HTR-8/SVneo (cell line): ENCODE measurements around the gene PDE4D.

Experiments
- DNase-seq: peaks from one replicate; pipeline ENCODE4 v3.0.0; 2011; ENCODE audit warnings: low spot score, mixed read lengths; ENCODE audit not compliant: insufficient read length
- FAIRE-seq: peaks from 2 replicates; lab custom pipeline; 2011; peaks lifted over from hg19 to GRCh38; lab: Jason Lieb, UNC

Gene PDE4D

GRCh38 chr5:59260200-59260599 is 633.3 kb downstream of the PDE4D start:
- FAIRE-seq (no peak), DNase-seq (no peak)

DNA sequence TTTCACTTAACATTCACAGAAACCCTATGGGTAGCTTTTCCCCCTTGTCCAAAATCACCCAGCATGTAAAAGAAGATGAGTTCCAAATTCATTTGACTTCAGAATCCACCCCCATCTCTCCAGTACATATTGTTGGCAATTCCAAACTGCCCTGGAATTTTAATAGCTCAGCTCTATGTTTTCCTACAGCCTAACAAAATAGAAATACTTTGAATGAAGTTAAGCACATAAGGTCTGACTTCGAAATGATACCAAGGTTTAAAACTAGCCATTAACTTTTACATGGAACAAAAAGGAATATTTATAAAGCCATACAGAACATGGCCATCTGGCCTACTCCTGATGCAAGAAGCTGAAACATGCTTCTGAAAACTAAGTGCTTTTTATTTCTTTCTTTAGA is 634.3 kb downstream of the PDE4D start:
- DNase-seq = no peak
- FAIRE-seq = no peak

- DNase-seq (no peak), FAIRE-seq (no peak)
These were observed 635.8 kb downstream of the PDE4D start for GRCh38 chr5:59257488-59258400.

- FAIRE-seq = no peak
- DNase-seq = no peak
These were observed 637.2 kb downstream of the PDE4D start for GRCh38 chr5:59256331-59256730.

DNA sequence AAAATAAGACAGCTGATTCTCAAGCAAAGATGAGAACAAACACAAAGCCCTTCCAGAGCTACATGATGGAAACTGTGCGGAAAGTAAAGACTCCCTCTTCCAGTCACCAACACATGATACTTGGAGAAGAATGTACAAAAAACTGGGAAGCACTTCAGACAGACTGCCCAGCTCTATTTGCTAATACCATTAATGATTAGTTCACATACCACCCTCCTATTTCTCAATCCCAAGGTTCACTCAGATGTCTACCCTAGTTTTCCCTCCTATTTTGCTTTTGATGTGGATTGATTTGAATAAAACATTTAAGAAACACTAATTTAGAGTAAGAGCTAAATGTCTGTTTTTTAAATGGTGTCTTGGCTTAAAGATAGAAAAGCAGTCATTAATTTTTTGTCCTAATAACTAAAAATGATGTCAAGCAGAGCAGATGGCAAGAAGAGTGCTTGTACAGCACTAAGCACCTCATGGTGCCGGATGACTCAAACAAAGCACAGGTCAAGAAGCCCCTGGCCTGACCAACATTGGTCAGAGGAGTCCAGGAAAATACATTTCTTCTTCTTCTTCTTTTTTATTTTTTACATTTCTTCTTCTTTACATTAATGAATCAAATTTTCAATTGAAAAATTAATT is 639.4 kb downstream of the PDE4D start:
- FAIRE-seq (no peak), DNase-seq (no peak)

DNA sequence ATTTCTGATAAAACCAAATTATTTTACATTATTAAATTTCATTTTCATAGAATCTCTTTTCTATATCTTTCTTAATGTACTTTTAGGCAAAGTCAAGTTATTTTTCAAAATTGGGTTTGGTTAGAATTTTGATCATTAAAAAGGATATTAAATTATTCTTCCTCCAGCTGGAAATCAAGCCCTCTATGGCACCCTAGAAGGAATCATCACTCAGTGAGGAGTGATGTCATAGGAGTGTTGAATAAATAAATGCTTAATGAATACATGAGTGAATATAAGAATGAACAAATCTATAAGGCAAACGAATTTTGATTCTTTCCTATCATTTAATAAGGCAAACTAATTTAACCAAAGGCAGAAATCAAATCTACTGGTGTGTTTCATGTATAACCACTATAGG is 639.9 kb downstream of the PDE4D start:
- FAIRE-seq = no peak

DNA sequence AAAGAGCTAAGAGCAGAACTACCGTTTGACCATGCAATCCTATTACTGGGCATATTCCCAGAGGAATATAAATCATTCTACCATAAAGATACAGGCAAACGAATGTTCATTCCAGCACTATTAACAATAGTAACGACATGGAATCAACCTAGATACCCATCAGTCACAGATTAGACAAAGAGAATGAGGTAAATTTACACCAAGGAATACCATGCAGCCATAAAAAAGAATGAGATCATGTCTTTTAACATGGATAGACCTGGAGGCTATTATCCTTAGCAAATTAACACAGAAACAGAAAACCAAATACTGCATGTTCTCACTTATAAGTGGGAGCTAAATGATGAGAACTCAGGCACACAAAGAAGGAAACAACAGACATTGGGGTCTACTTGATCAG is 641.9 kb downstream of the PDE4D start:
- no peak for DNase-seq
- no peak for FAIRE-seq

More for the DNA sequence above, 639.9 kb downstream of the PDE4D start:
- DNase-seq = no peak

DNA sequence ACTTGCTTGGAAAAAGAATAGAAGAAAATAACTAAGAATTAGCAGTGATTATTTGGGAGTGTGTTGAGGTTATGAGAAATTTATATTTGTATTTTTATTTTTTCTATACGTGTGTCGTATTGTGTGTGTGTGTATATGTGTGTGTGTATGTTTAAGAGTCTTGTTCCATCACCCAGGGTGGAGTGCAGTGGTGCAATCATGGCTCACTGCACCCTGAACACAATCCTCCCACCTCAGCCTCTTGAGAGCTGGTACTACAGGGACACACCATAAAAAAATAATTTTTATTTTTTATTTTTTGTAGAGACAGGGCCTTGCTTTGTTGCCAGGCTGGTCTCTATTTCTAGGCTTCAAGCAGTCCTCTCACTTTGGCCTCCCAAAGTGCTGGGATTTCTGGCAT is 643.8 kb downstream of the PDE4D start:
- DNase-seq (no peak), FAIRE-seq (no peak)

GRCh38 chr5:59249160-59249559 is 644.4 kb downstream of the PDE4D start:
- no peak for FAIRE-seq

DNA sequence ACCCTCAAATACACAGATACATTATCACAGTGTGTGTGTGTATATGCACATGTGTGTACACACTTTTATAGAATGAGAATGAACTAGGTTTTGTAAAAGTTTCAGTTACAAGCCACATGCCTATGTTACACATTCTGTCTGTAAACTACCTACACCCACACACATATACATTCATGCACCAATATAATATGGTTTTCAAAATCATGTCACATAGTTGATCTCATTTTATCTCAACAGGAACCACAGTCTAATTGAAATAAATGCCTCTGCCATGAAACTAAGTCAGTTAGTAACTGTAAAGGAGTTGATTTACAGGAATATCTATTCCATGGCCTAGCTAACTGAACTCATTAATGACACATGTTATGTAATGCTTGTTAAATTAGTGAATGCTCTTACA is 646.6 kb downstream of the PDE4D start:
- DNase-seq = no peak
- FAIRE-seq = no peak

More at GRCh38 chr5:59249160-59249559, 644.4 kb downstream of the PDE4D start:
- no peak for DNase-seq

DNA sequence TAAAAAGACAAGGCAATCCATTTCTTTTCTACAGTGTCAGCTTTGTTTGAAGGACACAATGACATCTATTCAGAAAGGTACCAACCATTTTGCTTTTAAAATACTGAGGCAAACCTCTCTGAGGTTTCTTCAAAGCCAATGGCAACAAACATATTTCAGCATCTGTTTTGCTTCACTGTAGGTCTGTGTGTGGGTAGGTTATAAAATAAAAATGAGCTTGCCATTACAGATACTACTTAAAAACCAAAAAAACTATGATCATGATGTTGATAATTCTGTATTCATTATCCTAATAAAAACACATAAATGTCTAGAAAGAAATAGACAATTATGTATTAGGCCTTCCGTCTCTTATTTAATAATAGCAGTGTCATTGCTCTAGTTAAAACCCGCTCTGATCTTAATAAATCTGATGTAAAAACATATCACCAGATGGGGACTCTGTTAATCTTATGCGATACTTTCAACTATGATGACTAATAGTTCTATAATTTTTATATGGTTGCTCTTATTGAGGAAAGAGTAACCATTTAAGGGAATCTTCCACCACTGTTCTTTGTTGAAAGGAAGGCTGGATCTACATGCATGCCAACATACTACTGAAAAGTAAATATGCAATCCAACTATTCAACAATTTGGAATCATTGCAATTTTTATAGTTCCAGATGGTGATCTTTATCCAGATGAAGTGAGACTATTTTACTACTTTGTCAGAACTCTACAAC is 647.2 kb downstream of the PDE4D start:
- DNase-seq (no peak), FAIRE-seq (no peak)

DNA sequence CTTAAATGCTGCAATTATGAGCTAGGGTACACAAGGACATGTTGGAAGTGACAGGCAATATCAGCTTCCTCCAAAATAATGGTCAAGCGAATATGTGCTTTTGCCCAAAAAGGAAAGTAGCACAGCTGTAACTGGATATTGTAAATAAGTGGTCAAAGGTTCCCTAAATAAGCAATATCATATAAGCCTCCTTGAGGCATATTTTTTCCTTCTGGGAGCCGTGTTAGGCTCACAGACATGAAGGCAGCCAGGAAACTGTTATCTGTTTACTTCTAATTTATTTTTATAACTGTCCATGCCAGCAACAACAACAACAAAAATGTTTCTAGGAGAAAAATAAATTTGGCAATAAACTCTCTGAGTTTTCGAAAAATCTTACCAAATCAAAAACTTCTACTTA is 648.3 kb downstream of the PDE4D start:
- FAIRE-seq = no peak
- DNase-seq = no peak

GRCh38 chr5:59241552-59241951 is 652.0 kb downstream of the PDE4D start:
- FAIRE-seq = no peak
- no peak for DNase-seq

DNA sequence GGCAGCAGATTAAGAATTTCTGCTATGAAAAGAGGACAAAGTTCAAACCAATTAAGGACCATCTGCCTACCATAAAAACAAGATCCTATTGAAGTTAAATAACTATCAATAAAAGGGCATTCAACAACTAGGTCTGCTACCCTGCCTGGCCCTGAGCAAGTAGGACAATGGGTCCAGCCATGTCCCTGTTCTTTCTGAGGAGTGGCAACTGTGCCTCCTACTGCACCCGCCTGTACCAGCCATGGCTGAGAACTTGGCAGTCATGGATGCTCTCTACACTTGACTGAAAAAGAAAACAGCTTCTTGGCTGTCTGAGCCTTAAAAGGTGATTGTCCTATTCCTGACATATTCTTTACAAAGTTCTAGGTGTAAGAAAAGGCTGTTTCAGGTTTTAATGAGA is 652.4 kb downstream of the PDE4D start:
- FAIRE-seq (no peak), DNase-seq (no peak)

GRCh38 chr5:59238126-59238902 is 655.2 kb downstream of the PDE4D start:
- FAIRE-seq = no peak

DNA sequence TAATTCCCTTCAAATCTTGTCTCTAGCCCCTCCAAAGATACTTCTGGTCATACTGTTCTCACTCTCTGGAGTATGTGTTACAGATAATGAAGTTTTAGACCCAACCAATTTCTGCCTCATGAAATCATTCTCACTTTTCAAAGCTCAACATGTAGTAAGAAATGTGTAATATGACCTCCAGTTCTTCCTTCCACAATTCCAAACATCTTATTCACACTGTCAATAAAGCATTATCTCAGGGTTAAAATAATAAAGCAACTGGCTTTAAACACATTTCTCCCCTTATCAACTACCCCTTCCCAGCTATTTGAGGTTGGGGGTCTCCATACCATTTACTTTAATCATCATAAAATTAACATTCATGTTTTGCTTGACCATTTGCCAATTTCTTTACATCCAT is 656.5 kb downstream of the PDE4D start:
- FAIRE-seq = no peak
- DNase-seq = no peak

More at GRCh38 chr5:59238126-59238902, 655.2 kb downstream of the PDE4D start:
- DNase-seq = no peak

- no peak for DNase-seq
- no peak for FAIRE-seq
These were observed 657.1 kb downstream of the PDE4D start for GRCh38 chr5:59236448-59236847.

DNA sequence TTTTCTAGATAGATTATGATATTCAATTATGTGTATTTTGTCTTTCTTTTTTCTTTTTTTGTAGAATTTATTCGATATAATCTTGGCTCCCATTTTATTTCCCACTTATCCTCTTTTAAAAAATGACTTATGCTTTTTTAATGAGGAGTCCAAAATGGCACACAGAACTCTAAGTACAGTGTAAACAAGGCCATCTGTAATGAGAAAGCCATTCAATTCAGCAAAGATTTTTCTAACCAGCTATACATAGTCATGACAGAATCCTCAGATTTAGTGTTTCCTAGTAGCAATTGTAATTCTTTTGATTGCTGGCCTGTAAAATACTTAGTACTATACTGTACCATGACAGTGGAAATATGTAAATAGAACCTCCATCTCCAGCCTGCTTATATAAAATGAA is 659.3 kb downstream of the PDE4D start:
- DNase-seq (no peak), FAIRE-seq (no peak)

DNA sequence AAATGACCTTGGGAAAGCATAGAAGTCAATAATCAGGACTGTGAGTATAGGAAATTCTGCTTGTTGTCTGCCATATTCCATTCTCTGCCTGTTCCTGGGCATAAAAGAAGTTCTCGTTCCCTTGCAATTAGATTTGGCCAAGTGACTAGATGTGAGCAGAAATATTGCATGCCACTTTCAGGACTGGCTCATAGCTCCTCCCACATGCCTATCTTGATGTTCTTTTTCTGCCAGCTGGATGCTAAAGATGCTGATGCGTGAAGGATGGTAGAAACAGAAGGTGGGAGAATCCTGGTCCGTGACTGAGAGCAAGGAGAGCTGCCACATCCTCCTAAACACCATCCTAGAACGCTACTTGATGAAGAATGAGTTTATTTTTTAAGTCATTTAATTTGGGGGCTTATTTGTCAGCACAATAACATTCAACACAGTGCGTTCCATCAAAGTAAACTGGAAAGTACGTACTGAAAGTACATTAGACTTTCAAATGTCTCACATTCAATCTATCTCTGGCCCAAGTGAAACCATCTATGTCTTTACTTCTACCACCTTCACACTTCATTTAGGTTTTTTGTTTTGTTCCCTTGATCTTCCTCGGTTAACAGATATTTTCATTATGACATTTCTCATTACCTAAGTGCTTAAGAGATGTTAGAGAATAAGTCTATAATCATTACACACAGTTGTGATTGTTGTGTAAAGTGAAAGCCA is 662.1 kb downstream of the PDE4D start:
- DNase-seq (no peak), FAIRE-seq (no peak)
